COR-L47 (cell line): Measurements from ENCODE around the gene LRRC58.
"Not testable (repeated sequence)": the region's sequence is repeated elsewhere in the genome, so short reads cannot be mapped to it uniquely, and the experiment has no call there.

ENCODE experiments used
- DNase-seq: peaks from one replicate; lab custom pipeline; 2025; lab: John Stamatoyannopoulos, UW

Gene LRRC58

DNA sequence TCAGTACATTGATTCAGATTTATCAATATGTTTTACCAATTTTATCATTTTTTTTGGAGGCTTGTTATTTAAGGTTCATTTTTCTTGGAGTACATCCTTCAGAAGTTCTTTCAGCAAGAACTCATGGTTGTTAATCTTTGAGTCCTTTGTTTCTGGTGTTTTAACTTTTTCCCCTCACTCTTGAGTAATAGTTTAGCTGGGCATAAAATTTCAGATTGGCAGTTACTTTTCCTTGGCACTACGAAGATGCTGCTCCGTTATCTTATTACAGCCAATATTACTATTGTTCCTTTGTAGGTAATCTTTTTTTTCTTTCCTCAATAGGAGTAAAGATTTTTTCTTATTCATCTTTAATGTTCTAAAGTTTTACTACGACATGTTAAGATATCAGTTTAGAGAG lies 9.8 kb downstream of the LRRC58 start:
- no peak for DNase-seq

DNA sequence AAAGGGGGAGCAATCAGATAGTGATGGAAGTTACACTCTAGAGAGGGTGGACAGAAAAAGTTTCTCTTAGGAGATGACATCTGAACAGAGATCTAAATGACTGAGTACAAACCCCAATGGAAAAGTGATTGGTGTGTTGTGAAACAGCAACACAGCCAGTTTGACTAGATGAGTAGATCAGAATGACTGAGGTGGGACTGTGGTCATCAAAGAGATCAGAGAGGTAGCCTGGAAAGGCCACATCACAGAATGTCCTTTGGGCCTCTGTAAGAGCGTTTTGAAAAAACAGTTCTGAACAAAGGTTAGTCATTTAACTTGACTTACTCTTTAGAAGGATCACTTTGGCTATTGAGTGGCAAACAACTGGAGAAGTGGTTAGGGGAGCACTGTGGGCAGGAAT lies 10.6 kb downstream of the LRRC58 start:
- no peak for DNase-seq

DNA sequence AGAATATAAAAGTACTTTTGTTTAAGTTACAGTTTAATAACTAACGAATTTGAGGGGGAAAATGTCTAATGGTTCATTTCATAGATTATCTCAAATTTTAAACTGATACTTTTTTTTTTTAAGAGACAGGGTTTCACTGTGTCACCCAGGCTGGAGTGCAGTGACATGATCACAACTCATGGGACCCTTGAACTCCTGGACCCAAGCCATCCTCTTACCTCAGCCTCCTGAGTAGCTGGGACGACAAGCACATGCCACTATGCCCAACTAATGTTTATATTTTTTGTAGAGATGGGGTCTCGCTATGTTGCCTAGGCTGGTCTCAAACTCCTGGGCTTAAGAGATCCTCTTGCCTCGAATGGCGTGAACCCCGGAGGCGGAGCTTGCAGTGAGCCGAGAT lies 16.5 kb downstream of the LRRC58 start:
- no peak for DNase-seq

GRCh38 chr3:120331076-120331475 lies 18.1 kb downstream of the LRRC58 start:
- DNase-seq, result no peak

DNA sequence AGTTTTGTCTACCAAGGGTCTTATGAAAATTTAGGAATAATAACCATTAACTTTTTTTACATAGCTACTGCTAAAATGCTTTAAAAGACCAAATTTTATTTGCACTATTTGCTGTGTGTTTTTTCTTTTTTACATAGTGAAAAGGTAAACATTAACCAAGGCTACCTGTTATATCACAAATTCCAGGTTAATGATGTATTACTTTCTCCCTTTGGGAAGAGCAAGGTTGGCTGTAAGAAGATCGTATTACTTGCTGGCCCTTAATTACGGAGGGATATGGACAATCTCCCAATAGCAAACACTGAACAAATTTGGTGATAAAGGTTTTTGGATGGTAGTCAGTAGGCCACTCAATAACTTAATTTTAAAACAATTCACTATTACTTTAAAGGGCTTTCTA lies 22.4 kb downstream of the LRRC58 start:
- DNase-seq, result no peak

- DNase-seq, result no peak
These were observed 25.0 kb downstream of the LRRC58 start for GRCh38 chr3:120324190-120324589.

- not testable (repeated sequence) for DNase-seq
These were observed 25.4 kb downstream of the LRRC58 start for GRCh38 chr3:120323761-120324160.

- no peak for DNase-seq
These were observed 37.0 kb downstream of the LRRC58 start for GRCh38 chr3:120311863-120312794.

DNA sequence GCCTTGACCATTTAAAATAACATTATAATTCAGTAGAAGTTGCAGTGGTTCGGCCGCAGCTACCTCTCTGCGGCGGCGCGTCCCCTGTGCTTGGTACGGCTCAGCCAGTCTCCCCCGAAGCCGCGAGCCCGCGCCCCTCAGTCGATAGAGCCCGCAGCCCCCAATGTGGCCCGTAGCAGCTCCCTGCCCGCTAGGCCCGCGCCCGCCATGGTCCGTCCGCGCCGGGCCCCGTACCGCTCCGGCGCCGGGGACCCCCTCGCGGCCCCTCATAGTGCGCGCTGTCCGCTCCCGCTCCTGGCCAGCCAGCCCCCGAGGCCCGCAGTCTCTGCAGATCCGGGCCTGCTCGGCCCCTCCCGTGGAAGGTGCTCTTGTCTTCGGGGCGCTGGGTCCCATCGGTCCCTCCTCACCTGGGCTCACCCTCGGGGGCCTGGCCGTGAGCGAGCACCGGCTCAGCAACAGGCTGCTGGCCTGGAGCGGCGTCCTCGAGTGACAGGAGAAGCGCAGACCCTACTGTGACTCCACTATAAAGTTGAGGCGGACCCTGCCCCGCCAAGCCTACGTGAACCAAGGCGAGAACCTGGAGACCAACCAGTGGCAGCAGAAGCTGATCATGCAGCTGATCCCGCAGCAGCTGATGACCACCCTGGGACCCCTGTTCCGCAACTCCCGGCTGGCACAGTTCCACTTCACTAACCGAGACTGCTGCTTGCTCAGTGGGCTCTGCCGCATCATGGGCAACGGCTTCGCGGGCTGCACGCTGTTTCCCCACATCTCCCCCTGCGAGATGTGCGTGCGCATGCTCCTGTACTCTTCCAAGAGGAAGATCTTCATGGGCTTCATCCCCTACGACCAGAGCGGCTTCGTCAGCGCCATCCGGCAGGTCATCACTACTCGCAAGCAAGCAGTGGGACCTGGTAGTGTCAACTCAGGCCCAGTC lies 42.4 kb downstream of the LRRC58 start:
- no peak for DNase-seq

DNA sequence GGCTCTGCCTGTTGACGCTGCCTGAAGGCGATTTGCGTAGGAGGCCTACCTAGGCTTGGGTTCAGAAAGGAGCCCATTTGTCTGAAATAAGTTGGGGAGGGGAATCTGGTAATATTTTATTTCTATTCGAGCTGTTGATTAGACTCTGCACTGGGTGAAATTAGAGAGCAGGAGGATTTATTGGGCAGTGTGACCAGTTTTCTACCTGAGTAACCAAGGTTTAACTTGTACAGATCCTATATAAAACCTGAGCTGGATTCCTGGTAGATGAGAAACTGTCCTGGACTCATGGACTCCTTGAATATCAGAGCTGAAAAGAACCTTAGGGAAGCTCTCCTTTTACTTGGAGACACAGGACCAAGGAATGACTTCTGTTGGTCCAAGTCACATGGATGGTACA lies 44.5 kb downstream of the LRRC58 start:
- DNase-seq, result no peak

GRCh38 chr3:120302361-120302760 lies 46.8 kb downstream of the LRRC58 start:
- DNase-seq, result no peak

DNA sequence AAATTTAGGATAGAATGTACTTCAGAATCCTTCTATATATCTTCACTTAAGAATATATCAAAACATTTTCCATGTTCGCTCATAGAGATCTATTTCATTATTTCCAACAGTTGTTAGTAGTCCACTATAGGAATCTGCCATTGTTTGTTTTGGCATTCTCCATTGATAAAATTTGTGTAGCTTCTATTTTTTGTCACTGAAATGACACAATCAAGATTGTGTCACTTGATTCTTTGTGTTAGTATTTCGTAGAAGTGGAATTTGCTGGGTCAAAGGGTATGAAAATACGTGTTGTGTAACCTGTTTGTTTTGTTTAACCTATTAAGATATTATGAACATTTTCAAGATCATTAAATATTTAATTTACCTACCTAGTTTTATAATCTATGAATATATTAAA lies 48.2 kb downstream of the LRRC58 start:
- no peak for DNase-seq

- DNase-seq, result no peak
These were observed 49.8 kb downstream of the LRRC58 start for GRCh38 chr3:120299403-120299802.

DNA sequence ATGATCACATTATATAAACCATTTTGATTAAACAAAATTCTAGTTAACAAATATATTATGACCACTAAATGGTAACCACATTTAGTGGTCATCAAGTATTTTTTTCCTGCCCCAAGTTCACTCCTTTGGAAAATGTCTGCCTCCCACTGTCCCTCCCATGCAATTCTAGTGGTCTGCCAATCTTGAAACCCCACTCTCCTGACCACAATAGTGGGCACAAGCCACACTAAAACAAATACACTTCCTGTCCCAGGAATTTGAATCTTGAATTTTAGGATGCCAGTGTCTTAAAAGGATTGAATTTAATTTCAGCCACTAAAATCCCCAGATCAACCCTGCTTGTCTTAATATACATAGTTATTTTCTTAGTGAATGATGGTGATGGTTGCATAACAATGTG lies 50.2 kb downstream of the LRRC58 start:
- no peak for DNase-seq

DNA sequence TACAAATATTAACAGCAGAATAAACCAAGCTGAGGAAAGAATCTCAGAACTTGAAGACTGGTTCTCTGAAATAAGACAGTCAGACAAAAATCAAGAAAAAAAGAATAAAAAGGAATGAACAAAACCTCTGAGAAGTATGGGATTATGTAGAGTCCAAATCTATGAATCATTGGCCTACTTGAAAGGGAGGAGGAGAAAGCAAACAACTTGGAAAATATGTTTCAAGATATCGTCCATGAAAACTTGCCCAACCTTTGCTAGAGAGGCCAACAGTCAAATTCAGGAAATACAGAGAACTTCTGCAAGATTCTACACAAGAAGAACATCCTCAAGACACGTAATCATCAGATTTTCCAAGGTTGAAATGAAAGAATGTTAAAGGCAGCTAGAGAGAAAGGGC lies 57.6 kb downstream of the LRRC58 start:
- DNase-seq, result not testable (repeated sequence)

DNA sequence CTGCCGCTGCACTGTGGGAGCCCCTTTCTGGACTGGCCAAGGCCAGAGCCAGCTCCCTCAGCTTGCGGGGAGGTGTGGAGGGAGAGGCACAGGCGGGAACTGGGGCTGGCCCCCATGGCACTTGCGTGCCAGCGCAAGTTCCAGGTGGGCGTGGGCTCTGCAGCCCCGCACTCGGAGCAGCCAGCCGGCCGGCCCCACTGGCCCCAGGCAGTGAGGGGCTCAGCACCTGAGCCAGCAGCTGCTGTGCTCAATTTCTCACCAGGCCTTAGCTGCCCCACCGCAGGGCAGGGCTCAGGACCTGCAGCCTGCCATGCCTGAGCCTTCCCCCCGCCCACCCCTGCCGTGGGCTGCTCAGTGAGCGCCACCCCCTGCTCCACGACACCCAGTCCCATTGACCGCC lies 59.5 kb downstream of the LRRC58 start:
- DNase-seq, result no peak

DNA sequence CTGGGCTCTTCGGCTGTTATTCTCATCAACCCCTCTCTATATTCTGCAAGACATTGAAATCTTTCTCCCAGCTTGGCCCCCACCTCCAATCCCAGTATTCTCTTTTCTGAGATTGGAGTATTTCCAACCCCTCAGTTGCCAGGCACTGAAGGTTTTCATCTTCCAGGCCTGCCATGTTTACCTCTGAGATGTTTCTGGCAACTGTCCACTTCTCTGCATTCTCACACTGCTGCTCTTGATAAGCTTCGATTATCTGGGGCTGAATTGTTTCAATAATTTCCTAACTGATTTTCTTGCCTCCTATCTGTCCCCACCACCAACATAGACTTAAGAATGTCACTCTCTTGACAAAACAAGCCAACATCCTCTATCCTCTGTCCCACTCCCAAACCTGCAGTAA lies 62.7 kb downstream of the LRRC58 start:
- DNase-seq, result no peak

DNA sequence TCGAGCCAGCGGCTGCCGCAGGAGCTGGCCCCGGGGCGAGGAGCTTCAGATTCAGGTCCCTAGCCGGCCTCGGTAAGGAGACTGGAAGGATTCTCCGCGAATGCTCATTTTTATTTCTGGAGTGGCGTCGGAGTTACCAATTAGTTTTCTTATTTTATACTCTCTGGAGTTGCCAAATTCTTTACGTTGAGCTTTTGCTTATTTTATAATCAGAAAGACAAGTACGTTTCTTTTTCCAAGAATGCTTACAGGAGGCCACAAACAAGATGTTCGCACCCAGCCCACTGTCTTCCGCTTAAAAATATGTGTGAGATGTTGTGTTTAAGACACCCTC lies 63.7 kb downstream of the LRRC58 start:
- no peak for DNase-seq

DNA sequence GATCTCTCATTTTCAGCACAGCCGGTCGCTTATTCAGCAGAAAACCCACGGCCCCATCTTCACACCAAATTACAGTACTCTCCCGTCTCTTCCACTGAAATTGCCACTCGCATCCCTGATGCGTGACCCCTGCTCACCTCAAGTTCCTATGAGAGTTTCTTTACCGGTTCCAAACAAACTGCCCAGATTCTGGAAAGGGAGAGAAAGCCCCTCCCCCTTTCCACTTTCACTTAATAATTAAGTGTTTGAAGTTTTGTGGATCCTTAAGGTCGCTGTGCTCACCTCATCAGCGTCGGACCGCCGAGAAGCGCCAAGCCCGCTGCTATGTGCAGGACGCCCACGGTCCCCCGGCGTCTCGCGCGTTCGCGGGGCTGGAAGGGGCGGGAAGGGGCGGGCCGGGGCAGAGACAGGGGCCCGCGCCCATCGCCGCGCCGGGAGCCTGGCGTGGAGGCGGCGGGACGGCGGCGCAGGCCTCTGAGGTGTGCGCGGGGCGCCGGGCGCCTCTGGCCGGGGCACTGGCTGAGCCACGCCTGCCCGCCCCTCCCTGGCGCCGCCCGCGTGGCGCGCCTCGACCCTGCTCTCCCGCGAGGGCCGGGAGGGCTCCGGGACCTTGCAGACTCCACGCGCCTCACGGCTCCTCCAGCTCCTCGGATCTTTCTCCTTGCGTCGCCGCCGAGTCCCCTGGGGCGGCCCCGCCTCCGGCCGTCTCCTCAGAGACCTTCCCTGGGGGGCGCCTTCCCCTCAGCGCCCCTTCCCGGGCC lies 64.2 kb downstream of the LRRC58 start, which contains the start of gene GPR156:
Gene GPR156, minus strand, starts transcription at position 476 of the 761 bp plus-strand sequence. CDS start 41,124 bp downstream, outside the sequence.
- DNase-seq, result no peak

DNA sequence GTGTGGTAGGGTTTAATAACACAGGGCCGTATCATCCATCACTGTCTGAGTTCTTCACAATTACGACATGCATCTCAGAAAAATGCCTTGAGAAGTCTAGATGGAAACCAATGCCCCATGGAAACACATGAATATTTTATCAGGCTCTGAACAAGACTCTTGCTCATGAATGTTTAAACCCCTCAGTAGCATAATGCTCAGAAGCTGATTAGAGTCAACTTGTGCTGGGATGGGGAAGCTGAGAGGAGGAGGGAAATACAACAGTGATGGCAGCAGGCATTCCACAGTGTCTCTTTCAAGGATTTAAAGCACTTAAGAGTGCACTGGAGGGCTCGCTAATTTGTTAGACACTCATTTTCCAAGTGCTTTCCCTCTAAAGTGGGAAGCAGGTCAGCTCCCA lies 67.9 kb downstream of the LRRC58 start:
- DNase-seq, result no peak

DNA sequence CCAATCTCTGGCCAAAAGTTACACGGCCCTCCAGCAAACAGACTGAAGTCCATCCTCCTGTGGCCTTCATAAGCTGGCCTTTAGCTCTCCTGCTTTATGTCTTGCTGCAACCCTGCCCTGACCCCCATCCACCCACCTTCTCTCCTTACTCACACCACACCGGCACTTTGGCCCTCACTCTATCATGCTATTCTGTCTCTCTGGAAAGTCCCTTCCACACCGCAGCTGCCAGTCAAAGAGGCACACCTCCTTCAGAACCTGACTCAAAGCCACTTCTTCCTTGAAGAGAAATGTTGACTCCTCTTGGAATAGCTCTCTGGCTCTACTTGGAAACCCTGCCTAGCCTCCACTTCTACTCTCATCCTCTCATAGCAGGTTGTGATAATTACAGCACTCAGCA lies 68.6 kb downstream of the LRRC58 start:
- no peak for DNase-seq

DNA sequence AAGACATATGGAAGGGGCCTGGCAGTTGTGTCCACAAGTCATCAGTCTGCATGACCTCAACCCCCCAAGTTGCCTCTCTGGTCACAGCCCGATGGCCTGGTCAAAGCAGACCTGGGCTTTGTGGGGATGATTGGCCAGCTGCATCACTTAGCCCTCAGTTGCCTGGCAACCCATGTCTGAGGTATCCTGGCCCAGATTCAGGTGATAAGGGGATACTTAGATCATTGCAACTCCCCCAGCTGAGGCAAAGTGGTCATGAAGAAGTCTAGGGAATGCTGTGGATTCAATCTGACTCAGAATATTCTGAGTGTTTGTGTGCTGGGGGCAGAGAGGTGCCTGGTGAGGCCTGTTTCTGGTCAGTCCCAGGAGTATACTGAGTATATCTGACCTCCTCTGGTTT lies 69.1 kb downstream of the LRRC58 start:
- DNase-seq, result no peak
